GM10248 (cell line): ENCODE measurements around the gene IGFBP1.

Source experiments
- CTCF ChIA-PET: fragments of 300-600 bp; sonication (Branson Sonifier 250); formaldehyde crosslinking; extraction: SDS; loops from one replicate; lab custom pipeline; 2021; ENCODE audit warnings: antibody characterized with exemption; lab: Yijun Ruan, JAX
- POLR2A ChIA-PET: fragments of 350-650 bp; sonication (Branson Sonifier 250); formaldehyde crosslinking; extraction: SDS; loops from one replicate; lab custom pipeline; 2020; ENCODE audit warnings: antibody characterized with exemption; lab: Yijun Ruan, JAX
- DNase-seq: peaks from one replicate; pipeline ENCODE4 v3.0.0; 2012; ENCODE audit errors: extremely low spot score
- CTCF ChIP-seq: IDR thresholded peaks from 2 replicates; pipeline ENCODE4 v1.5.1; 2012; ENCODE audit warnings: mild to moderate bottlenecking, low read depth; ENCODE audit errors: extremely low read depth, missing control alignments, control extremely low read depth

Gene IGFBP1

DNA sequence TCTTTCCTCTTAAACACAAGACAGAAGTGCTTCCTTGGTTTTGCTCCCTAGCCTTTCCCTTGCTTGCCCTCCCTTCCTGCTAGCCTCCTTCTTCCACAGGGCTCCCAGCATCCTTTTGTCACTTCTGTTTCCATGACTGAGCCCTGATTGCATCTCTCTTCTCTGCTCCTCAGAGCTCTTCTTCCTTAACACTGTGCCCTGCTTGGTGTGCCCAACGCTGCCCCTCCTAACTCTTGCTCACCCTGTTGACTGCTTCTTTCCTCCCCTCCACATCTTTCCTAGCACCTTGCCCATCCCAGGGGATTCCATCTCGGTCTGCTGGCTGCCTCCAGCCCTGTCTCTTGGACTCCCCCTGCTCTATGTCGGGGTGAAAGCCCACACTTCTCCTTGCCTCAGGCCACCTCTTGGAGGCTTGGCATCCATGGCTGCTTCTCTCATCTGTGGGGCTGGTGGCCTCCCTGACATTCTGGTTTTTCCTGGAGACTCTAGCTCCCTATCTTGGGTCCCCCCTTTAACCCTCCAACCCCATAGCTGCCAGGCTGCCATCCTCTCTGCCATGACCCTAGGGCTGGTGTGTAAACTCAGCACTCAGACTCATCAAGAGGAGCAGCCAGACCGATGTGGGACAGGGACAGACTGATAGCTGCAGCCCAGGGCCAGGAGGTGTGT lies 5.8 kb downstream of the IGFBP1 start:
- CTCF ChIA-PET, result interaction anchor here (2.0 to 2.1 kb wide), 2 partner anchors 8 to 23 kb away, joined by 6 read pairs; no protein-coding TSS in a partner anchor
- no peak for TF ChIP-seq CTCF
- POLR2A ChIA-PET, result no interaction called here
- DNase-seq, result no peak

DNA sequence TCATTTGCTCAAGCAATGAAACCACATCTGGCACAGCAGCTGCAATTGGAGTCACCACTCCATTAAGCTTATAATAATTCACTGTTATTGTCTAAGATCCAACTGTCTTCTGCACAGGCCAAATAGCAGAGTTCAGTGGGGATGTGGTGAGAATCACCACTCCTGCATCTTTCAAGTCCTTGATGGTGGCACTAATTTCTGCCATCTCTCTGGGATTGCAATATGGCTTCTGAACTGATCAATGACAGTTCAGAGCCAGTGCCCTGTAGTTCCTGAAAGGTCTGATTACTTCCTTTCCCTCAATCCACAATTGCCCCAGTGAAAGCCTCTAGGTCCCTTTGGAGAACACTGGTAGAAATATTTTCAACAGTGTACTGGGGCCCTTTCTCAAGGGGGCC lies 6.4 kb downstream of the IGFBP1 start:
- DNase-seq, result no peak
- POLR2A ChIA-PET, result no interaction called here
- TF ChIP-seq CTCF, result no peak
- CTCF ChIA-PET, result interaction anchor here (2.1 kb wide), 1 partner anchor 23 kb away, joined by 6 read pairs; no protein-coding TSS in a partner anchor

DNA sequence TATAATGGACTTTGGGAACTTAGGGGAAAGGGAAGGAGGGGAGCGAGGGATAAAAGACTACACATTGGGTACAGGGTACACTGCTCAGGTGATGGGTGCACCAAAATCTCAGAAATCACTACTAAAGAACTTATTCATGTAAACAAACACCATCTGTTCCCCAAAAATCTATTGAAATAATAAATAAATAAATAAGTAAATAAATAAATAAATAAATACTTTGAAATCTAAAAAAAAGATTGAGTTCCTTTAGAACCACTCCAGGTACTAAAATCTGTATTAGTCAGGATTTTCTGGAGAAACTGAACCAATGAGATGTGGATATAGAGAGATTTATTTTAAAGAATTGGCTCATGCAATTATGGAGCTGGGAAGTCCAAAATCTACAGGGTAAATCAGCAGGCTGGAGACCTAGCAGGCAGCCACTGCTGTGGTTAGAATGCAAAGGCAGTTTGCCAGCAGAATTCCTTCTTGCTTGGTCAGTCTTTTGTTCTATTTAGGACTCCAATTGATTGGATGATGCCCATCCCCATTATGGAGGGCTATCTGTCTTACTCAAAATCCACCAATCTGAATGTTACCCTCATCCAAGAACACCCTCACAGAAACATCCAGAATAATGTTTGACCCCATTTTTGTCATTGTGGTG lies 8.9 kb downstream of the IGFBP1 start:
- ChIA-PET POLR2A (no interaction called here), CTCF (no interaction called here)
- DNase-seq, result no peak
- TF ChIP-seq CTCF, result no peak

DNA sequence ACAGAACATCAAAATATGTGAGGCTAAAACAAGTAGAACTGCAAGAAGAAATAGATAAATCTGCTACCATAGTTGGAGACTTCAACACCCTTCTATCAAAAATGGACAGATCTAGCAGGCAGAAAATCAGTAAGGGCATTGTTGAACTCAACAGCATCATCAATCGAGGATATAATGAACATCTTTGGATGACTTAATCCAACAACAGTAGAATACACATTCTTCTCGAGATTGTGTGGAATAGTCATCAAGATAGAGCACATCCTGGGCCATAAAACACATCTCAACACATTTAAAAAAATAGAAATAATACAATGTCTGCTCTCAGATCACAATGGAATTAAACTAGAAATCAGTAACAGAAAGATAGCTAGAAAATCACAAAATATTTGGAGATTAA lies 9.9 kb downstream of the IGFBP1 start:
- CTCF ChIA-PET, result interaction anchor here (0.8 kb wide), 1 partner anchor 25 kb away, joined by 3 read pairs; no protein-coding TSS in a partner anchor
- DNase-seq, result no peak
- POLR2A ChIA-PET, result no interaction called here
- no peak for TF ChIP-seq CTCF

- ChIA-PET CTCF (interaction anchor here (1.4 to 1.8 kb wide), 2 partner anchors 9 to 21 kb away, joined by 6 read pairs; no protein-coding TSS in a partner anchor), POLR2A (no interaction called here)
- no peak for TF ChIP-seq CTCF
- DNase-seq, result no peak
Measured at GRCh38 chr7:45901566-45901965, 13.3 kb downstream of the IGFBP1 start.

GRCh38 chr7:45902820-45903219 lies 14.5 kb downstream of the IGFBP1 start:
- DNase-seq, result no peak
- ChIA-PET POLR2A (no interaction called here), CTCF (interaction anchor here (1.2 to 1.8 kb wide), 3 partner anchors 10 to 22 kb away, joined by 3 to 6 read pairs (median 6); no protein-coding TSS in a partner anchor)
- TF ChIP-seq CTCF, result no peak
